Measurements from ENCODE around the gene WWOX.

The WWOX gene

DNA sequence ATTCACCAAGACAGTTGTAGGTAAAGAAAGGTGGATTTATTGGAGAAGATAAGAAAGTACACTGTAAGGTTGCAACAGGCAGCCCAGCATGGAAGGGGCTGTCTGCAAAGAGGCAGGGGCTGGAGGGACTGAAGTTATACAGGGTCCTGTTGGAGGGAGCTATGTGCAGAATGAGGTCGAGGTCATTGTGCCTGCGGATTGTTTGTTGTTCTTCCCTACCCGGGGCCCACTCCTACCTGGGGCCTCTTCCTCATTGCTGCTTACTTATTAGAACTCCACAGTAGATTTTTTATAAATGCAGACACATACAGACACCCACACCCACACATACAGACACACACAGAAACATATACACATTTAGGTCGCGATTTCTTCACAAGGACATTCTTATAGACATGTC is 1034.8 kb downstream of the WWOX start:
- H3K9me3 ChIP-seq (ENCODE audit: control insufficient read depth, insufficient read depth, low read length), result 0 out of 2 replicates have a peak, but pooled peaks cover 3% of the 10 kb centered on the region
- H3K4me3 ChIP-seq (ENCODE audit: low read depth, low read length), result no peak overlapping the region
- no peaks in the 10 kb centered on the region for H3K27me3 ChIP-seq (ENCODE audit: control insufficient read depth, insufficient read depth, low read length)
- H3K4me1 ChIP-seq (ENCODE audit: control insufficient read depth, insufficient read depth, low read length), result no peaks in the 10 kb centered on the region
- no peak overlapping the region for H3K9ac ChIP-seq (ENCODE audit: low read depth, low read length)
- H3K27ac ChIP-seq (ENCODE audit: low read depth, low read length), result no peak overlapping the region
- no peaks in the 10 kb centered on the region for H3K36me3 ChIP-seq (ENCODE audit: control insufficient read depth, insufficient read depth, low read length)

DNA sequence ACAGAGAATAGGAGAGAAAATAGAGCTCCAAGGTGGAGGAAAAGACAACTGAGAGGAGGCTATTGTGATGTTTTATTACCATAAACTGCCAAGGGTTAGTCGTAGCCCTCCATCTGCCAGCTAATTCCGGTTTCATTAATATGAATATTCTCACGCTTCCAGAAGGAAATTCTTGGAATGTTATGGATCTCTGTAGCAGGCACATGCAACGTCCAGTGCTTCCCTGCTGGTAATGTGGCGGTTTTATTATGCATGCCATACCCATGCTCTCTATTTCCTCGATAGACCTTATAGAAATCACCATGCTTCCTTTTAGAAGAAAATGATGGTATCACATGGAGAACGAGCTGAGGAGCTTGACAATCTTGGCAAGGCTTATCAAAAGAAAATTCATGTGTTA is 1037.5 kb downstream of the WWOX start:
- H3K27me3 ChIP-seq (ENCODE audit: control insufficient read depth, insufficient read depth, low read length), result no peaks in the 10 kb centered on the region
- 0 out of 2 replicates have a peak, but pooled peaks cover 3% of the 10 kb centered on the region for H3K4me1 ChIP-seq (ENCODE audit: control insufficient read depth, insufficient read depth, low read length)
- H3K9ac ChIP-seq (ENCODE audit: low read depth, low read length), result no peak overlapping the region
- H3K4me3 ChIP-seq (ENCODE audit: low read depth, low read length), result no peak overlapping the region
- H3K9me3 ChIP-seq (ENCODE audit: control insufficient read depth, insufficient read depth, low read length), result 0 out of 2 replicates have a peak, but pooled peaks cover 3% of the 10 kb centered on the region
- H3K36me3 ChIP-seq (ENCODE audit: control insufficient read depth, insufficient read depth, low read length), result no peaks in the 10 kb centered on the region
- H3K27ac ChIP-seq (ENCODE audit: low read depth, low read length), result no peak overlapping the region

DNA sequence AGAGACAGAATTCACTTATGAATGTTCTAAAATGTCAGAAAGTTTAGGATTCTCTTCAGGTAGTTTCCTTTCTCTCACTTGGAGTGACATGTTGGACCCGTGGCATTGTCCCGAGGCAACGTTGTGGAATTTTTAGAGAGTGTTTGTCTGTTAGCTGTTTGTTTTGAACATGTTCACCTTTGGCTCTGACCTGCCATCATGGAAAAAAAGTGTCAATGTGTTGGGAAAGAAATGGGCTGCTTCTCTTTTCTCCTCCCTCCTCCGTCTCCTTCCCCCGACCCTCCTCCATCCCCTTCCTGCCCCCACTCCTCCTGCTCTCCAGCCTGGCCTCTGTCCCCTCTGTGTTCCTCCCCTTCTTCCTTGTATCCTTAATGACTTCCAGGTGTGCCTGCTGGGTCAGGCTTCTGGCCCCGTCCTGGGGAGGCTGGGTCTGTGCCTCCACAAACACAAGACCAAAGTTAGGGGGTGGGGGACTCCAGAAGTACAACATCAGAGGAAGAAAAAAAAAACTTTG is 1038.0 kb downstream of the WWOX start:
- 0 out of 2 replicates have a peak, but pooled peaks cover 3% of the 10 kb centered on the region for H3K4me1 ChIP-seq (ENCODE audit: control insufficient read depth, insufficient read depth, low read length)
- H3K9ac ChIP-seq (ENCODE audit: low read depth, low read length), result no peak overlapping the region
- H3K27ac ChIP-seq (ENCODE audit: low read depth, low read length), result no peak overlapping the region
- H3K27me3 ChIP-seq (ENCODE audit: control insufficient read depth, insufficient read depth, low read length), result no peaks in the 10 kb centered on the region
- no peaks in the 10 kb centered on the region for H3K36me3 ChIP-seq (ENCODE audit: control insufficient read depth, insufficient read depth, low read length)
- H3K9me3 ChIP-seq (ENCODE audit: control insufficient read depth, insufficient read depth, low read length), result 0 out of 2 replicates have a peak, but pooled peaks cover under 1% of the 10 kb centered on the region
- H3K4me3 ChIP-seq (ENCODE audit: low read depth, low read length), result no peak overlapping the region

DNA sequence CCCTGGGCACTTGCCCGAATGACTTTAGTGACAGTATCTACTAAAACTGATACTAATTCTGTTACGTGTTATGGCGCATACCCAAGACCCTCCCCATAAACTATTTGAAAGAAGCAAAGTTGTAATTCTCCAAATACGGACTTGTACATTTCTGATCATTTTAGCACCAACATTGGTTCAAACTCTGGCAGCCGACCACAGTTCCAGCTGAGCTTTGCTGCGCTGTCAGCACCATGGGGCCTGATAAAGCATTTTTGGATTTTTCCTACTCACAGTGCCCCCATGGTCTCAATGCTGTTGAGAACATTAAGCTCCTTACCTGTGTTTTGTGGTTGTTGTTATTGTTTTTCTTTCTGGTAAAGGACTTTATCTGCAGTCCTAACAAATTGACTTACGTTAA is 1040.3 kb downstream of the WWOX start:
- Histone ChIP-seq H3K4me1 (ENCODE audit: control insufficient read depth, insufficient read depth, low read length) (0 out of 2 replicates have a peak, but pooled peaks cover 3% of the 10 kb centered on the region), H3K36me3 (ENCODE audit: control insufficient read depth, insufficient read depth, low read length) (no peaks in the 10 kb centered on the region), H3K9ac (ENCODE audit: low read depth, low read length) (no peak overlapping the region), H3K9me3 (ENCODE audit: control insufficient read depth, insufficient read depth, low read length) (no peaks in the 10 kb centered on the region), H3K27ac (ENCODE audit: low read depth, low read length) (no peak overlapping the region), H3K27me3 (ENCODE audit: control insufficient read depth, insufficient read depth, low read length) (no peaks in the 10 kb centered on the region), H3K4me3 (ENCODE audit: low read depth, low read length) (no peak overlapping the region)

DNA sequence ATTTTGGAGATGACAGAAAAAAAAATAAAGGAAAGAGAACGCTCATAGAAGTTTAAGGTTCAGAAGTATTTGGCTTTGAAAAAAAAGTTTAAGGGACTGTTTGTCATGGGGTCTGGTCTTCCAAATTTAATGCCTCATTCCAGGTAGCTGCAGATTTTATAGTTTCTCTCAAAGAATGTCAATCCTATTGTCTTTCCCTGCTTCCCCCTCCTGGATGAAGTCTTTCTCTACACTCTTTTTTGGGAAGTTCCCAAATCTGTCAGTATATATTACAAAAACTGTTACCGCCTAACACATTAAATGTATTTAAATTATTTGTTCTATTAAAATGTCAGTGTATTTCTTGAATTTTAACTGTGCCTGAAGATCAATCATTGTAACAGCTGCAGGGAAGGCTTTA is 1043.6 kb downstream of the WWOX start:
- no peak overlapping the region for H3K9ac ChIP-seq (ENCODE audit: low read depth, low read length)
- H3K36me3 ChIP-seq (ENCODE audit: control insufficient read depth, insufficient read depth, low read length), result no peaks in the 10 kb centered on the region
- no peak overlapping the region for H3K4me3 ChIP-seq (ENCODE audit: low read depth, low read length)
- H3K9me3 ChIP-seq (ENCODE audit: control insufficient read depth, insufficient read depth, low read length), result no peaks in the 10 kb centered on the region
- H3K4me1 ChIP-seq (ENCODE audit: control insufficient read depth, insufficient read depth, low read length), result peaks cover 8% of the 10 kb centered on the region; the same call in 1 of the 2 replicates
- H3K27me3 ChIP-seq (ENCODE audit: control insufficient read depth, insufficient read depth, low read length), result no peaks in the 10 kb centered on the region
- no peak overlapping the region for H3K27ac ChIP-seq (ENCODE audit: low read depth, low read length)

DNA sequence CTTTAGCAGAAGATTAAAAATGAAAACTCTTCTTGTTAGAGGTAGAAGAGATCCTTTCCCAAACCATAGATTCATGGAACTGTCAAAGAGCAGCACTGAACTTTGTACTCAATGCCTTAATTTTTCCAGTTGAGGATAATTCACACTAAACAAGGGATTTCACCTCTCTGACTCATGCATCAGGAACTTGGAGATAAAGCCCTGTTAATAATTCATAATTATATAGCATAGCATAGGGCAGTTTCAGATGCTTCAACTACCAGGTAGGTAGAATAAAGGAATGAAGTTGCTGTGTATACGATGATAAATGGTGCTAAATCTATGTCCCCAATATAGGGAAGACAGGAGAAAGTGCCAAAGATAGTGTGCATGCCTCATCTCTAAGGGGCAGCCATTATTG is 1050.7 kb downstream of the WWOX start:
- Histone ChIP-seq H3K9me3 (ENCODE audit: control insufficient read depth, insufficient read depth, low read length) (no peaks in the 10 kb centered on the region), H3K4me3 (ENCODE audit: low read depth, low read length) (no peak overlapping the region), H3K36me3 (ENCODE audit: control insufficient read depth, insufficient read depth, low read length) (no peaks in the 10 kb centered on the region), H3K9ac (ENCODE audit: low read depth, low read length) (no peak overlapping the region), H3K27ac (ENCODE audit: low read depth, low read length) (no peak overlapping the region), H3K27me3 (ENCODE audit: control insufficient read depth, insufficient read depth, low read length) (no peaks in the 10 kb centered on the region), H3K4me1 (ENCODE audit: control insufficient read depth, insufficient read depth, low read length) (peaks cover 6% of the 10 kb centered on the region; the same call in 1 of the 2 replicates)

DNA sequence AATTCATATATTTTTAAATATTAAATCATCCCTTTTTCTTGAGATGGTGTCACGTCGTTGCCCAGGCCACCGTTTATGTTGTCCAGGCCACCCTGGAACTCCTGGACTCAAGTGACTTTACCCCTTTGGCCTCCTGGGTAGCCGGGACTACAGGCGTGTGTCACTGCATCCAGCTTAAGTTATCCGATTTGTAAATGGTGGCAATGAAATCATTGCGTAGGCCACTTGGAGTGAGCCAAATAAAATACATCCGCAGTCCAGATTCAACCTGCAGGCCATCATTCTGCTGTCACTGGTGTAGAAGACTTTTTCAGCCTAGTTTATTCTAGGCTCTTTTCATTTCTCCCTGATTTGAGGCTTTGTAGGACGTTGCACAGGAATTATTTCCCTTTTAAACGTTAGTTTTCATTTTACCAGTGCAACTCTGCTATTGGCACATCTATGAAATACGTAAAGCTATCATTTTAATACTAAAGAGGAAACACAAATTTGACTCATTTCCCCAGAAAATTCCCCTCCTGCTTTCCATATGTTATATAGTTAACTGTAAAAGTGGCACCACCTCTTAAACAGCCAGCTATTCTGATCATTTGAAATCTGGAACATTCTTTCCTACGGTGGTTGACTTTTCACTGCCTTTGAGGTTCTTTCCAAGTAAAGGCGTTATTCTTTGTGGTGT is 1051.3 kb downstream of the WWOX start:
- Histone ChIP-seq H3K4me1 (ENCODE audit: control insufficient read depth, insufficient read depth, low read length) (peaks cover 6% of the 10 kb centered on the region; the same call in 1 of the 2 replicates), H3K9ac (ENCODE audit: low read depth, low read length) (no peak overlapping the region)

DNA sequence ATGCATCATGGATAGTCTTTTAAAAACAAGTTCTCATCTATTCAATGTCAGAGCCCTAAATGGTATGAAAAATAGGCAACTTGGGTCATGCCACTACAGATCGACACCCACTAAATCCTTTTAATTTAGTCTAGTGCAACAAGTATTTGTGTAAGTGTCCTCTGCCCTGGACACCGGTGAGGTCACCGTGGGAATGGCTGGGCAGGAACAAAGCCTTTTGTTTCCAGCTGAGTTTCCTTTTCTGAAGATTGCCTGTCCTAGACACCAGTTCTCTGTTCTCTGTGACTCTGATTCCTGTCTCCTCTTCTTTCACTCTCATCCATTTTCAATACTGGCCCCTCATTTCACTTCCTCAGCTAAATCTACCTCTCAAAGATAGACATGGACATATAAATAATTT is 1054.6 kb downstream of the WWOX start:
- no peaks in the 10 kb centered on the region for H3K9me3 ChIP-seq (ENCODE audit: control insufficient read depth, insufficient read depth, low read length)
- H3K27ac ChIP-seq (ENCODE audit: low read depth, low read length), result no peak overlapping the region
- H3K27me3 ChIP-seq (ENCODE audit: control insufficient read depth, insufficient read depth, low read length), result no peaks in the 10 kb centered on the region
- H3K36me3 ChIP-seq (ENCODE audit: control insufficient read depth, insufficient read depth, low read length), result no peaks in the 10 kb centered on the region
- no peaks in the 10 kb centered on the region; the same call in 1 of the 2 replicates for H3K4me1 ChIP-seq (ENCODE audit: control insufficient read depth, insufficient read depth, low read length)
- H3K4me3 ChIP-seq (ENCODE audit: low read depth, low read length), result no peak overlapping the region
- no peak overlapping the region for H3K9ac ChIP-seq (ENCODE audit: low read depth, low read length)

More for the DNA sequence above, 1051.3 kb downstream of the WWOX start:
- Histone ChIP-seq H3K9me3 (ENCODE audit: control insufficient read depth, insufficient read depth, low read length) (no peaks in the 10 kb centered on the region), H3K36me3 (ENCODE audit: control insufficient read depth, insufficient read depth, low read length) (no peaks in the 10 kb centered on the region), H3K27me3 (ENCODE audit: control insufficient read depth, insufficient read depth, low read length) (no peaks in the 10 kb centered on the region), H3K4me3 (ENCODE audit: low read depth, low read length) (no peak overlapping the region), H3K27ac (ENCODE audit: low read depth, low read length) (no peak overlapping the region)

DNA sequence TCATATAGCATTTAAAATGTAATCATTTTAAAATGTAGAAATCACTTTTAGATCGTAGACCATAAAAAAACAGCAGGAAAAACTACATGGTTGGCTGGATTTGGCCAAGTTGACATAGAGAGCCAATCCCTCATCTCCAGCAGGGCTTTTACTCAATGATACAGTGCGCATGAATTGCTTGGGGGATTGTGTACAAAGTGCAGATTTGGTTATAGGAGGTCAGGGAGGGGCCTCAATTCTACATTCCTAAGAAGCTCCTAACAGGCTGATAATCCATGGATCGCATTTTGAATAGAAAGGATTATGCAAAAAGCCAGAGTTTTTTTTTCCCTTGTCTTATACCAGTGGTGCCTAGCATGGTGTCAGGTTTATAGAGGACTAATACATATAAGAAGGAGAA is 1056.0 kb downstream of the WWOX start:
- Histone ChIP-seq H3K27ac (ENCODE audit: low read depth, low read length) (no peak overlapping the region), H3K4me3 (ENCODE audit: low read depth, low read length) (no peak overlapping the region), H3K27me3 (ENCODE audit: control insufficient read depth, insufficient read depth, low read length) (no peaks in the 10 kb centered on the region), H3K9me3 (ENCODE audit: control insufficient read depth, insufficient read depth, low read length) (no peaks in the 10 kb centered on the region), H3K36me3 (ENCODE audit: control insufficient read depth, insufficient read depth, low read length) (no peaks in the 10 kb centered on the region), H3K4me1 (ENCODE audit: control insufficient read depth, insufficient read depth, low read length) (no peaks in the 10 kb centered on the region; the same call in 1 of the 2 replicates), H3K9ac (ENCODE audit: low read depth, low read length) (no peak overlapping the region)

DNA sequence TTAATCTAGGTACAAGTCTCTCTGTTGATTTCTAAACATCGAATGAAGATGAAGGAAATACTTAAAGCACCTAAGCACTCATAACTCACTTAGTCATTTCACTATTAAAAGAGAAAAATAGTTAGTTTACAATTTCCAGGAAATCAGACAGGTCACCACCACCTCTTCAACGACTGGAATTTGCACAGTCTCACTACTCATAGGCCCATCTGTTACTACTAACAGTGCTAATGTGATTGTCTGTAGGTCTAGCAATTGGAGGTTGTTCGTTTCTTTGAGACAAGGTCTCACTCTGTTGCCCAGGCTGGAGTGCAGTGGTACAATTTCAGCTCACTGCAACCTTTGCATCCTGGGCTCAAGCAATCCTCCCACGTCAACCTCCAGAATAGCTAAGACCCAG is 1056.5 kb downstream of the WWOX start:
- no peaks in the 10 kb centered on the region for H3K27me3 ChIP-seq (ENCODE audit: control insufficient read depth, insufficient read depth, low read length)
- H3K27ac ChIP-seq (ENCODE audit: low read depth, low read length), result no peak overlapping the region
- H3K9me3 ChIP-seq (ENCODE audit: control insufficient read depth, insufficient read depth, low read length), result no peaks in the 10 kb centered on the region
- H3K4me3 ChIP-seq (ENCODE audit: low read depth, low read length), result no peak overlapping the region
- no peaks in the 10 kb centered on the region for H3K36me3 ChIP-seq (ENCODE audit: control insufficient read depth, insufficient read depth, low read length)
- H3K9ac ChIP-seq (ENCODE audit: low read depth, low read length), result no peak overlapping the region
- no peaks in the 10 kb centered on the region; the same call in 1 of the 2 replicates for H3K4me1 ChIP-seq (ENCODE audit: control insufficient read depth, insufficient read depth, low read length)

DNA sequence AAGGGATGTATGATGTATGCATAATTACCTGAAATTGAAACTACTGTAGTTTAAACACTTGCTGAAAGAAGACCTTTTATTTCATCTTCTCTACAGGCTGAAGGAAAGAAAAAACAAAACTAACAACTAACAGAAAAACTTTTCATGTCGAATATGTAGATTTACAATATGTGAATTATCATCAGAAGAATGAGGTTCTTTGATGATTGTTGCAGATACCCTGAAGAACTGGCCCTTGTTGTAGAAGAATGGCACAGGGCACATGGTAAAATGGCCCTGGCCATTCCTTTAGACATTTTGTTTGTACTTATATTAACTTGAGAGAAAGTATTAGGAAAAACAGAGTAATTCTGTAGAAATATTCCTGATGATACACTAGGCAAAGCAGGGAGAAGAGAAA is 1057.3 kb downstream of the WWOX start:
- H3K4me1 ChIP-seq (ENCODE audit: control insufficient read depth, insufficient read depth, low read length), result no peaks in the 10 kb centered on the region; the same call in 1 of the 2 replicates
- no peak overlapping the region for H3K9ac ChIP-seq (ENCODE audit: low read depth, low read length)
- no peaks in the 10 kb centered on the region for H3K9me3 ChIP-seq (ENCODE audit: control insufficient read depth, insufficient read depth, low read length)
- no peaks in the 10 kb centered on the region for H3K27me3 ChIP-seq (ENCODE audit: control insufficient read depth, insufficient read depth, low read length)
- H3K4me3 ChIP-seq (ENCODE audit: low read depth, low read length), result no peak overlapping the region
- no peaks in the 10 kb centered on the region for H3K36me3 ChIP-seq (ENCODE audit: control insufficient read depth, insufficient read depth, low read length)
- H3K27ac ChIP-seq (ENCODE audit: low read depth, low read length), result no peak overlapping the region
